ENCODE data around the gene SEC63. TPM values are rescaled to one million over a fixed set of nuclear protein-coding genes. Genes with fewer than 3 reads are reported as not detected.
"Not testable (repeated sequence)": the region's sequence is repeated elsewhere in the genome, so short reads cannot be mapped to it uniquely, and the experiment has no call there.

SEC63 gene
- total and polyA plus RNA-seq, 9 donors: 33.8 to 198 (median 122) TPM

DNA sequence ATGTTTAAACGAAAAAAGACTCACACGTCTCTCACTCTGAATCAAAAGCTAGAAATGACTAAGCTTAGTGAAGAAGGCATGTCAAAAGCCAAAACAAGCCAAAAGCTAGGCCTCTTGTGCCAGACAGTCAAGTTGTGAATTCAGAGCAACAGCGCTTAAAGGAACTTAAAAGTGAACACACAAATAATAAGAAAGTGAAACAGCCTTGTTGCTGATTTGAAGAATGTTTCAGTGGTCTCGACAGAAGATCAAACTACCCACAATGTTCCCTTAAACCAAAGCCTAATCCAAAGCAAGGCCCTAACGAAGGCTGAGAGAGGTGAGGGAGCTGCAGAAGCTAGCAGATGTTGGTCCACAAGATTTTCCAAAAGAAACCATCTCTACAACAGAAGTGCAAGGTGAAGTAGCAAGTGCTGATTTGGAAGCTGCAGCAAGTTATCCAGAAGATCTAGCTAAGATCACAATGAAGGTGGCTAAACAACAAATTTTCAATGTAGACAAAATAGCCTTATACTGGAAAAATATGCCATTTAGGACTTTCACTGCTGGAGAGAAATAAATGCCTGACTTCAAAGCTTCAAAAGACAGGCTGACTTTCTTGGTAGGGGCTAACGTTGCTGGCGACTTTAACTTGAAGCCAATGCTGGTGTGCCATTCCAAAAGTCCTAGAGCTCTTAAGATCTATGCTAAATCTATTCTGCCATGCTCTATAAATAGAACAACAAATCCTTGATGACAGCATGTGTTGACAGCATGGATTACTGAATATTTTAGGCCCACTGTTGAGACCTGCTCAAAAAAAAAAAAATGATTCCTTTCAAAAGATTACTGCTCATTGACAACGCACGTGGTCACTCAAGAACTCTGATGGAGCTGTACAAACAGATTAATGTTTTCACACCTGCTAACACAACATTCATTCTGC, 40.3 kb downstream of the SEC63 start:
- TF ChIP-seq EP300 (IDR thresholded peaks at IDR 0.05) (no peak), POLR2A (IDR thresholded peaks at IDR 0.05) (no peak)
- TF ChIP-seq, protein P1, sequence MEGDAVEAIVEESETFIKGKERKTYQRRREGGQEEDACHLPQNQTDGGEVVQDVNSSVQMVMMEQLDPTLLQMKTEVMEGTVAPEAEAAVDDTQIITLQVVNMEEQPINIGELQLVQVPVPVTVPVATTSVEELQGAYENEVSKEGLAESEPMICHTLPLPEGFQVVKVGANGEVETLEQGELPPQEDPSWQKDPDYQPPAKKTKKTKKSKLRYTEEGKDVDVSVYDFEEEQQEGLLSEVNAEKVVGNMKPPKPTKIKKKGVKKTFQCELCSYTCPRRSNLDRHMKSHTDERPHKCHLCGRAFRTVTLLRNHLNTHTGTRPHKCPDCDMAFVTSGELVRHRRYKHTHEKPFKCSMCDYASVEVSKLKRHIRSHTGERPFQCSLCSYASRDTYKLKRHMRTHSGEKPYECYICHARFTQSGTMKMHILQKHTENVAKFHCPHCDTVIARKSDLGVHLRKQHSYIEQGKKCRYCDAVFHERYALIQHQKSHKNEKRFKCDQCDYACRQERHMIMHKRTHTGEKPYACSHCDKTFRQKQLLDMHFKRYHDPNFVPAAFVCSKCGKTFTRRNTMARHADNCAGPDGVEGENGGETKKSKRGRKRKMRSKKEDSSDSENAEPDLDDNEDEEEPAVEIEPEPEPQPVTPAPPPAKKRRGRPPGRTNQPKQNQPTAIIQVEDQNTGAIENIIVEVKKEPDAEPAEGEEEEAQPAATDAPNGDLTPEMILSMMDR (IDR thresholded peaks at IDR 0.05): no peak
- Histone ChIP-seq H3K4me1 (ENCODE audit: insufficient read depth) (no peaks in the 10 kb centered on the region), H3K27me3 (no peaks in the 10 kb centered on the region), H3K4me3 (no peak overlapping the region), H3K27ac (no peak overlapping the region), H3K9me3 (peaks cover 0 to 11% of the 10 kb centered on the region in 2 donors), H3K36me3 (no peaks in the 10 kb centered on the region)
- intact Hi-C loops (cut with DNase I): no loop called here
- DNase-seq: no peak
- WGBS, 3 donors: 97 to 98% (median 97%) methylated on average over 9 of the region's 9 CpGs

DNA sequence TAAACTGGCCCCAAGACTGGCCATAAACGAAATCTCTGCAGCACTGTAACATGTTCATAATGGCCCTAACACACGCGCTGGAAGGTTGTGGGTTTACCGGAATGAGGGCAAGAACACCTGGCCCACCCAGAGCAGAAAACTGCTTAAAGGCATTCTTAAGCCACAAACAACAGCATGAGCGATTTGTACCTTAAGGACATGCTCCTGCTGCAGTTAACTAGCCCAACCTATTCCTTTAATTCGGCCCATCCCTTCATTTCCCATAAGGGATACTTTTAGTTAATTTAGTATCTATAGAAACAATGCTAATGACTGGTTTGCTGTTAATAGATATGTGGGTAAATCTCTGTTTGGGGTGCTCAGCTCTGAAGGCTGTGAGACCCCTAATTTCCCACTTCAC, 41.0 kb downstream of the SEC63 start:
- H3K27ac ChIP-seq; H3K4me1 ChIP-seq (ENCODE audit: insufficient read depth); H3K36me3 ChIP-seq; DNase-seq; intact Hi-C loops (cut with DNase I); H3K27me3 ChIP-seq; H3K4me3 ChIP-seq: not testable (repeated sequence)
- 97 to 99% (median 99%) methylated on average over 6 of the region's 6 CpGs for whole genome bisulfite sequencing, 3 donors
- H3K9me3 ChIP-seq: peaks cover 0 to 11% of the 10 kb centered on the region in 2 donors

DNA sequence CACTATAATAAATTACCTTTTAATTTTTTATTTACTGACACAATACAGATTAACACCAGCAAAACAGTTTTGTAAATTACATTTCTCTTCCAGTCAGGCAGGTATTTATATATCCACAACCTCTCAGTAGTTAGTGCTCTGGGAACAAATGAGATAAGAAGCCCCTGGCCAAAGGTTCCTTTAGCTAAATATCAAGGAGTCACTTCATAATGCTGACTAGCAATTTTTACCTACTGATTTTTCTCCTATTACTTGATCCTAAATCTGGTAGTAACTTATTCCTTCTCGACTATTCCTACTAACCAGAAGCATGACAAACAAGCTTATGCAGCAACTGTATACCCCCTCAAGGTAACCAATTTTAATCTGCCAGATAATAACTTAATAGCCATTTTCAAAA, 46.3 kb downstream of the SEC63 start:
- intact Hi-C loops (cut with DNase I): no loop called here
- H3K4me3 ChIP-seq: no peak overlapping the region
- no peak for DNase-seq
- no peaks in the 10 kb centered on the region for H3K27me3 ChIP-seq
- no peaks in the 10 kb centered on the region for H3K36me3 ChIP-seq
- WGBS, 3 donors: 79 to 92% (median 92%) methylated on average over 1 of the region's 1 CpG
- no peaks in the 10 kb centered on the region for H3K9me3 ChIP-seq
- H3K4me1 ChIP-seq (ENCODE audit: insufficient read depth): no peaks in the 10 kb centered on the region
- TF ChIP-seq, protein P1 (IDR thresholded peaks at IDR 0.05): no peak
- no peak for TF ChIP-seq POLR2A (IDR thresholded peaks at IDR 0.05)
- TF ChIP-seq EP300 (IDR thresholded peaks at IDR 0.05): no peak
- no peak overlapping the region for H3K27ac ChIP-seq

DNA sequence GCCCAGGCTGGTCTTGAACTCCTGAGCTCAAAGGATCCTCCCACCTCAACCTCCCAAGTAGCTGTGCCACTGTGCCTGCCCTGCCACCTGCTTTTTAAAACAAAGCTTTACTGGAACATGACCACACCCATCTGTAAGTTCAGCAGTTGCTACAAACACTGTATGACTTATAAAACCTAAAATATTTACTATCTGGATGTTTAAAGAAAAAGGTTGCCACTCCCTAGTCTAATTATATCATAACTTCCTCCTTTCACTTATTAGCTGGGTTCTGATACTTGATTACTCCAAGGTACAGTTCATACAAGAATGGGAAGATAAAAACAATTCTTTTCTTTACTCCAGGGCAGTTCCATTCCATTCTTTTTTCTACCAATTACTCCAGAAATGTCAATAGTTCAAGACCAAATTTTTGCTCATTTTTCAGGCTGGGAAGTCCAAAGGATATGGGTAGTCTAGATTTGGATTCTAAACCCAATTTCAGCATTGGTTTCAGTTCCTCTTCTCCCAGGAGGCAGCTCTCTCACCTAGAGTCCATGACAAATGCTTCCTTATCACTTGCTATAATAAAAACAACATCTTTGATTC, 63.1 kb downstream of the SEC63 start:
- Histone ChIP-seq H3K9me3 (no peaks in the 10 kb centered on the region), H3K27me3 (no peaks in the 10 kb centered on the region), H3K27ac (no peak overlapping the region), H3K36me3 (no peaks in the 10 kb centered on the region), H3K4me3 (no peak overlapping the region), H3K4me1 (ENCODE audit: insufficient read depth) (no peaks in the 10 kb centered on the region)
- DNase-seq: no peak
- intact Hi-C loops (cut with DNase I): no loop called here
- TF ChIP-seq, protein P1 (IDR thresholded peaks at IDR 0.05): no peak
- TF ChIP-seq POLR2A (IDR thresholded peaks at IDR 0.05) (no peak), EP300 (IDR thresholded peaks at IDR 0.05) (no peak)

DNA sequence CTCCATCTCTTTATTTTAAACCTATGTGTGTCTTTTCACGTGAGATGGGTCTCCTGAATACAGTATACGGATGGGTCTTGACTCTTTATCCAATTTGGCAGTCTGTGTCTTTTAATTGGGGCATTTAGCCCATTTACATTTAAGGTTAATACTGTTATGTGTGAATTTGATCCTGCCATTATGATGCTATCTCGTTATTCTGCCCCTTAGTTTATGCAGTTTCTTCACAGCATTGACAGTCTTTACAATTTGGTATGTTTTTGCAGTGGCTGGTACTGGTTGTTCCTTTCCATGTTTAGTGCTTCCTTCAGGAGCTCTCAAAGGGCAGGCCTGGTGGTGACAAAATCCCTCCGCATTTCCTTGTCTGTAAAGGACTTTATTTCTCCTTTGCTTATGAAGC, 67.6 kb downstream of the SEC63 start:
- H3K27me3 ChIP-seq; H3K4me3 ChIP-seq; DNase-seq; H3K36me3 ChIP-seq; H3K4me1 ChIP-seq (ENCODE audit: insufficient read depth); H3K27ac ChIP-seq; intact Hi-C loops (cut with DNase I); H3K9me3 ChIP-seq: not testable (repeated sequence)
- 96 to 99% (median 98%) methylated on average over 4 of the region's 4 CpGs for WGBS, 3 donors

DNA sequence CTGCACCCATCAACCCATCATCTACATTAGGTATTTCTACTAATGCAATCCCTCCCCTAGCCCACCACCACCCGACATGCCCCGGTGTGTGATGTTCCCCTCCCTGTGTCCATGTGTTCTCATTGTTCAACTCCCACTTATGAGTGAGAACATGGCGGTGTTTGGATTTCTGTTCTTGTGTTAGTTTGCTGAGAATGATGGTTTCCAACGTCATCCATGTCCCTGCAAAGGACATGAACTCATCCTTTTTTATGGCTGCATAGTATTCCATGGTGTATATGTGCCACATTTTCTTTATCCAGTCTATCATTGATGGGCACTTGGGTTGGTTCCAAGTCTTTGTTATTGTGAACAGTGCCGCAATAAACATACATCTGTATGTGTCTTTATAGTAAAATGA, 72.1 kb downstream of the SEC63 start:
- H3K4me3 ChIP-seq; DNase-seq; H3K9me3 ChIP-seq; intact Hi-C loops (cut with DNase I); H3K36me3 ChIP-seq; H3K27me3 ChIP-seq; H3K4me1 ChIP-seq (ENCODE audit: insufficient read depth); H3K27ac ChIP-seq: not testable (repeated sequence)
- 97 to 99% (median 97%) methylated on average over 5 of the region's 5 CpGs for WGBS, 3 donors

Data from ovary (tissue), 9 donors.